Measurements from ENCODE around the gene COX8C.

Gene COX8C

GRCh38 chr14:93346926-93347721 is at the start of gene COX8C:
Gene COX8C (plus strand): TSS chr14:93347182. CDS start chr14:93347269, 87 bp downstream.
- no peak for DNase-seq

- no peak for DNase-seq
These were observed 47.6 kb upstream of the COX8C start for GRCh38 chr14:93299416-93299815.

GRCh38 chr14:93299866-93300265 is 47.1 kb upstream of the COX8C start:
- DNase-seq: no peak

GRCh38 chr14:93301821-93302447 is 45.0 kb upstream of the COX8C start:
- DNase-seq: no peak

GRCh38 chr14:93302688-93303581 is 44.0 kb upstream of the COX8C start:
- DNase-seq: no peak

- no peak for DNase-seq
These were observed 43.3 kb upstream of the COX8C start for GRCh38 chr14:93303659-93304058.

GRCh38 chr14:93304771-93305170 is 42.2 kb upstream of the COX8C start:
- DNase-seq: no peak

- no peak for DNase-seq
These were observed 41.1 kb upstream of the COX8C start for GRCh38 chr14:93305725-93306418.

GRCh38 chr14:93306812-93307211 is 40.2 kb upstream of the COX8C start:
- no peak for DNase-seq

GRCh38 chr14:93308686-93309345 is 38.2 kb upstream of the COX8C start:
- DNase-seq: no peak

- no peak for DNase-seq
These were observed 37.5 kb upstream of the COX8C start for GRCh38 chr14:93309427-93309966.

- no peak for DNase-seq
These were observed 35.9 kb upstream of the COX8C start for GRCh38 chr14:93311082-93311481.

- DNase-seq: no peak
These were observed 31.4 kb upstream of the COX8C start for GRCh38 chr14:93315575-93315974.

- no peak for DNase-seq
These were observed 30.3 kb upstream of the COX8C start for GRCh38 chr14:93316716-93317115.

- DNase-seq: no peak
These were observed 29.6 kb upstream of the COX8C start for GRCh38 chr14:93317210-93317874.

GRCh38 chr14:93317875-93318807 is 28.8 kb upstream of the COX8C start:
- DNase-seq: peak; percentile 12

GRCh38 chr14:93318927-93319326 is 28.1 kb upstream of the COX8C start:
- DNase-seq: no peak

- DNase-seq: no peak
These were observed 27.5 kb upstream of the COX8C start for GRCh38 chr14:93319494-93319893.

GRCh38 chr14:93319958-93320357 is 27.0 kb upstream of the COX8C start:
- DNase-seq: no peak

- DNase-seq: no peak
These were observed 26.5 kb upstream of the COX8C start for GRCh38 chr14:93320489-93320888.
